GM23338 (cell line): ENCODE data around the gene PHGDH. TPM values are rescaled to one million over a fixed set of nuclear protein-coding genes. Genes with fewer than 3 reads are reported as not detected.

Source experiments
- ATAC-seq: fragments of 200-7000 bp; cut with Tn5 transposase; 3 replicates; pipeline ENCODE4 v1.9.1; 2020
- DNase-seq: peaks from one replicate; pipeline ENCODE4 v3.0.0-alpha.2; 2015; ENCODE audit warnings: low spot score
- H2AFZ ChIP-seq: fragments of 200-600 bp; sonication (generic); 2 replicates; pipeline ENCODE4 v1.8.0; 2016; ENCODE audit warnings: antibody characterized with exemption, mild to moderate bottlenecking, moderate library complexity
- H3F3A ChIP-seq: fragments of 200-600 bp; sonication (generic); replicated peaks from 2 replicates; pipeline ENCODE4 v1.8.0; 2017; ENCODE audit warnings: antibody characterized with exemption, mixed run types, low read depth
- H3K27ac ChIP-seq: fragments of 200-600 bp; sonication (generic); 2 replicates; pipeline ENCODE4 v1.6.1; 2016; ENCODE audit warnings: low read depth
- H3K27me3 ChIP-seq: fragments of 200-600 bp; sonication (generic); 2 replicates; pipeline ENCODE4 v1.8.0; 2016; ENCODE audit warnings: mild to moderate bottlenecking, mixed run types, moderate library complexity; ENCODE audit not compliant: insufficient read depth
- H3K36me3 ChIP-seq: fragments of 200-600 bp; sonication (generic); 2 replicates; pipeline ENCODE4 v1.8.0; 2016; ENCODE audit warnings: mild to moderate bottlenecking; ENCODE audit not compliant: insufficient read depth
- H3K4me1 ChIP-seq: fragments of 200-600 bp; sonication (generic); 2 replicates; pipeline ENCODE4 v1.8.0; 2016; ENCODE audit warnings: mild to moderate bottlenecking, moderate library complexity; ENCODE audit not compliant: insufficient read depth
- H3K4me2 ChIP-seq: fragments of 200-600 bp; sonication (generic); 2 replicates; pipeline ENCODE4 v1.7.1; 2017; ENCODE audit warnings: mixed run types
- H3K4me3 ChIP-seq: fragments of 200-600 bp; sonication (generic); 2 replicates; pipeline ENCODE4 v1.6.1; 2016; ENCODE audit warnings: mixed run types
- H3K79me2 ChIP-seq: fragments of 200-600 bp; sonication (generic); replicated peaks from 2 replicates; pipeline ENCODE4 v1.8.0; 2017; ENCODE audit warnings: mild to moderate bottlenecking; ENCODE audit not compliant: insufficient read depth
- H3K9me2 ChIP-seq: fragments of 200-600 bp; sonication (generic); 2 replicates; pipeline ENCODE4 v1.8.0; 2017; ENCODE audit not compliant: insufficient read depth
- H4K20me1 ChIP-seq: fragments of 200-600 bp; sonication (generic); replicated peaks from 2 replicates; pipeline ENCODE4 v1.8.0; 2017; ENCODE audit warnings: mild to moderate bottlenecking; ENCODE audit not compliant: insufficient read depth
- H3K27ac Mint-ChIP-seq: 2 replicates; pipeline ENCODE4 v1.8.0; 2020; ENCODE audit warnings: inconsistent platforms, mild to moderate bottlenecking, moderate library complexity, mixed read lengths
- H3K27me3 Mint-ChIP-seq: 3 replicates; pipeline ENCODE4 v1.8.0; 2022; ENCODE audit warnings: low read depth, mild to moderate bottlenecking, moderate library complexity, mixed read lengths, inconsistent platforms; ENCODE audit not compliant: insufficient read depth, poor library complexity
- H3K36me3 Mint-ChIP-seq: 3 replicates; pipeline ENCODE4 v1.8.0; 2021; ENCODE audit warnings: low read depth, mild to moderate bottlenecking, inconsistent platforms, moderate library complexity, mixed read lengths
- H3K4me1 Mint-ChIP-seq: 3 replicates; pipeline ENCODE4 v1.8.0; 2020; ENCODE audit warnings: mild to moderate bottlenecking, inconsistent platforms, mixed read lengths
- H3K4me3 Mint-ChIP-seq: 3 replicates; pipeline ENCODE4 v1.8.0; 2021; ENCODE audit warnings: moderate library complexity, mild to moderate bottlenecking, inconsistent platforms, mixed read lengths
- H3K9me3 Mint-ChIP-seq: 3 replicates; pipeline ENCODE4 v1.8.0; 2020; ENCODE audit warnings: moderate library complexity, mild to moderate bottlenecking, inconsistent platforms, mixed read lengths
- EZH2 ChIP-seq: fragments of 200-600 bp; sonication (generic); IDR thresholded peaks from one replicate; pipeline ENCODE4 v1.8.0; 2017; ENCODE audit warnings: antibody characterized with exemption, mild to moderate bottlenecking, low read depth; ENCODE audit not compliant: unreplicated experiment
- JUNB ChIP-seq: IDR thresholded peaks from one replicate; pipeline ENCODE4 v1.6.1; 2016; ENCODE audit warnings: antibody characterized with exemption; ENCODE audit not compliant: unreplicated experiment
- NANOG ChIP-seq: IDR thresholded peaks from 2 replicates; pipeline ENCODE4 v1.6.1; 2016; ENCODE audit warnings: antibody characterized with exemption, borderline replicate concordance
- POLR2AphosphoS5 ChIP-seq: IDR thresholded peaks from 2 replicates; pipeline ENCODE4 v1.6.1; 2016; ENCODE audit warnings: antibody characterized with exemption, low read depth
- polyA plus RNA-seq: library from polyadenylated mRNA; unstranded; fragments of >200 nt; fragmentation: Nextera tagmentation; extraction: Ambion mirVana; gene quantifications from 2 replicates; pipeline ENCODE4 v1.2.1, GENCODE V29; 2016
- total RNA-seq: library from RNA; depleted of rRNA; stranded (reverse); fragments of >200 nt; shearing (Covaris generic); gene quantifications from 2 replicates; pipeline ENCODE4 v1.2.3, GENCODE V29; 2014
- TF ChIP-seq, protein P1 (sequence below): fragments of 250-450 bp; sonication (Bioruptor Pico); IDR thresholded peaks from 2 replicates; pipeline ENCODE4 v1.5.0; 2020; ENCODE audit warnings: mild to moderate bottlenecking, moderate library complexity
- TF ChIP-seq, protein P2 (sequence below): IDR thresholded peaks from one replicate; pipeline ENCODE4 v1.6.1; 2018; ENCODE audit warnings: antibody characterized with exemption; ENCODE audit not compliant: unreplicated experiment

PHGDH gene
- total and polyA plus RNA-seq, 2 experiments from 2014 or later, result 612 to 885 TPM

DNA sequence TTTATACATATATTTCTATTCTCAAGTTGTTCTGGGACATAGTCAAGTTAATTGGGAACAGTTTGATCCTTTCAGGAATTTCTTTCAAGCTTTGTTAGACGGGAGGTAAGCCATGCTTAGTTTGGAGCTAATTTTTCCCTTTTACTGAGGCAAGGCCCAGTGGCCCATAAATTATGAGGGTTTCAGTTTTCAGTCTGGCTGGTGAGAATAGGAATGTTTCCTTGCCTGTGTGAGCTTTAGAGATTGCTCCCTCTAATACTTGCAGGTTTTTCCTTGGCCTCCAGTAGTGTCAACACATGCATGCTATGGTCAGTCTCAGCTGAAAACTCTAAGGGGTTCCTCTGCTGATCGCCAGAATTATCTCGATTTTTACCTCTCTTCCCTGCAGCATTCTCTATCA lies 14.1 kb upstream of the PHGDH start (continued):
- TF ChIP-seq JUNB (no peak), POLR2AphosphoS5 (no peak), NANOG (no peak), EZH2 (no peak)
- TF ChIP-seq, protein P1, sequence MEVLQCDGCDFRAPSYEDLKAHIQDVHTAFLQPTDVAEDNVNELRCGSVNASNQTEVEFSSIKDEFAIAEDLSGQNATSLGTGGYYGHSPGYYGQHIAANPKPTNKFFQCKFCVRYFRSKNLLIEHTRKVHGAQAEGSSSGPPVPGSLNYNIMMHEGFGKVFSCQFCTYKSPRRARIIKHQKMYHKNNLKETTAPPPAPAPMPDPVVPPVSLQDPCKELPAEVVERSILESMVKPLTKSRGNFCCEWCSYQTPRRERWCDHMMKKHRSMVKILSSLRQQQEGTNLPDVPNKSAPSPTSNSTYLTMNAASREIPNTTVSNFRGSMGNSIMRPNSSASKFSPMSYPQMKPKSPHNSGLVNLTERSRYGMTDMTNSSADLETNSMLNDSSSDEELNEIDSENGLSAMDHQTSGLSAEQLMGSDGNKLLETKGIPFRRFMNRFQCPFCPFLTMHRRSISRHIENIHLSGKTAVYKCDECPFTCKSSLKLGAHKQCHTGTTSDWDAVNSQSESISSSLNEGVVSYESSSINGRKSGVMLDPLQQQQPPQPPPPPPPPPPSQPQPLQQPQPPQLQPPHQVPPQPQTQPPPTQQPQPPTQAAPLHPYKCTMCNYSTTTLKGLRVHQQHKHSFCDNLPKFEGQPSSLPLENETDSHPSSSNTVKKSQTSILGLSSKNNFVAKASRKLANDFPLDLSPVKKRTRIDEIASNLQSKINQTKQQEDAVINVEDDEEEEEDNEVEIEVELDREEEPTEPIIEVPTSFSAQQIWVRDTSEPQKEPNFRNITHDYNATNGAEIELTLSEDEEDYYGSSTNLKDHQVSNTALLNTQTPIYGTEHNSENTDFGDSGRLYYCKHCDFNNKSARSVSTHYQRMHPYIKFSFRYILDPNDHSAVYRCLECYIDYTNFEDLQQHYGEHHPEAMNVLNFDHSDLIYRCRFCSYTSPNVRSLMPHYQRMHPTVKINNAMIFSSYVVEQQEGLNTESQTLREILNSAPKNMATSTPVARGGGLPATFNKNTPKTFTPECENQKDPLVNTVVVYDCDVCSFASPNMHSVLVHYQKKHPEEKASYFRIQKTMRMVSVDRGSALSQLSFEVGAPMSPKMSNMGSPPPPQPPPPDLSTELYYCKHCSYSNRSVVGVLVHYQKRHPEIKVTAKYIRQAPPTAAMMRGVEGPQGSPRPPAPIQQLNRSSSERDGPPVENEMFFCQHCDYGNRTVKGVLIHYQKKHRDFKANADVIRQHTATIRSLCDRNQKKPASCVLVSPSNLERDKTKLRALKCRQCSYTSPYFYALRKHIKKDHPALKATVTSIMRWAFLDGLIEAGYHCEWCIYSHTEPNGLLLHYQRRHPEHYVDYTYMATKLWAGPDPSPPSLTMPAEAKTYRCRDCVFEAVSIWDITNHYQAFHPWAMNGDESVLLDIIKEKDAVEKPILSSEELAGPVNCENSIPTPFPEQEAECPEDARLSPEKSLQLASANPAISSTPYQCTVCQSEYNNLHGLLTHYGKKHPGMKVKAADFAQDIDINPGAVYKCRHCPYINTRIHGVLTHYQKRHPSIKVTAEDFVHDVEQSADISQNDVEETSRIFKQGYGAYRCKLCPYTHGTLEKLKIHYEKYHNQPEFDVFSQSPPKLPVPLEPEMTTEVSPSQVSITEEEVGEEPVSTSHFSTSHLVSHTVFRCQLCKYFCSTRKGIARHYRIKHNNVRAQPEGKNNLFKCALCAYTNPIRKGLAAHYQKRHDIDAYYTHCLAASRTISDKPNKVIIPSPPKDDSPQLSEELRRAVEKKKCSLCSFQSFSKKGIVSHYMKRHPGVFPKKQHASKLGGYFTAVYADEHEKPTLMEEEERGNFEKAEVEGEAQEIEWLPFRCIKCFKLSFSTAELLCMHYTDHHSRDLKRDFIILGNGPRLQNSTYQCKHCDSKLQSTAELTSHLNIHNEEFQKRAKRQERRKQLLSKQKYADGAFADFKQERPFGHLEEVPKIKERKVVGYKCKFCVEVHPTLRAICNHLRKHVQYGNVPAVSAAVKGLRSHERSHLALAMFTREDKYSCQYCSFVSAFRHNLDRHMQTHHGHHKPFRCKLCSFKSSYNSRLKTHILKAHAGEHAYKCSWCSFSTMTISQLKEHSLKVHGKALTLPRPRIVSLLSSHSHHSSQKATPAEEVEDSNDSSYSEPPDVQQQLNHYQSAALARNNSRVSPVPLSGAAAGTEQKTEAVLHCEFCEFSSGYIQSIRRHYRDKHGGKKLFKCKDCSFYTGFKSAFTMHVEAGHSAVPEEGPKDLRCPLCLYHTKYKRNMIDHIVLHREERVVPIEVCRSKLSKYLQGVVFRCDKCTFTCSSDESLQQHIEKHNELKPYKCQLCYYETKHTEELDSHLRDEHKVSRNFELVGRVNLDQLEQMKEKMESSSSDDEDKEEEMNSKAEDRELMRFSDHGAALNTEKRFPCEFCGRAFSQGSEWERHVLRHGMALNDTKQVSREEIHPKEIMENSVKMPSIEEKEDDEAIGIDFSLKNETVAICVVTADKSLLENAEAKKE (CRISPR knock-in tag), result no peak

DNA sequence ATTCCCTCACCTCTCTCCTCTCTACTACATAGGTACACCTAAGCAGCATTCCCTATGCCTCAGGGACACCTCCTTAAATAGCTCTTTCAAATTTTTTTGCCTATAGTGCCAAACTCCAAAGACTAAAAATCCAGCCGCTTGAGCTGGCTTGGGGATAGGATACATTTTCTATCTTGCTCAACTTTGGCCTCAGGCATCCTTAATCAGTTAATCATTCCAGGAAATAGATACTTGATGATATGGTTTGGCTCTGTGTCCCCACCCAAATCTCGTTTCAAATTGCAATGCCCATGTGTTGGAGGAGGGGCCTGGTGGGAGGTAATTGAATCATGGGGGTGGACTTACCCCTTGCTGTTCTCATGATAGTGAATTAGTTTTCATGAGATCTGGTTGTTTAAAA lies 11.4 kb upstream of the PHGDH start:
- ATAC-seq, result no peak
- DNase-seq, result no peak
- 0 out of 3 replicates have a peak, but pooled peaks cover 3% of the 10 kb centered on the region for H3K4me1 Mint-ChIP-seq
- TF ChIP-seq, protein P1 (CRISPR knock-in tag), result no peak
- TF ChIP-seq, protein P2, sequence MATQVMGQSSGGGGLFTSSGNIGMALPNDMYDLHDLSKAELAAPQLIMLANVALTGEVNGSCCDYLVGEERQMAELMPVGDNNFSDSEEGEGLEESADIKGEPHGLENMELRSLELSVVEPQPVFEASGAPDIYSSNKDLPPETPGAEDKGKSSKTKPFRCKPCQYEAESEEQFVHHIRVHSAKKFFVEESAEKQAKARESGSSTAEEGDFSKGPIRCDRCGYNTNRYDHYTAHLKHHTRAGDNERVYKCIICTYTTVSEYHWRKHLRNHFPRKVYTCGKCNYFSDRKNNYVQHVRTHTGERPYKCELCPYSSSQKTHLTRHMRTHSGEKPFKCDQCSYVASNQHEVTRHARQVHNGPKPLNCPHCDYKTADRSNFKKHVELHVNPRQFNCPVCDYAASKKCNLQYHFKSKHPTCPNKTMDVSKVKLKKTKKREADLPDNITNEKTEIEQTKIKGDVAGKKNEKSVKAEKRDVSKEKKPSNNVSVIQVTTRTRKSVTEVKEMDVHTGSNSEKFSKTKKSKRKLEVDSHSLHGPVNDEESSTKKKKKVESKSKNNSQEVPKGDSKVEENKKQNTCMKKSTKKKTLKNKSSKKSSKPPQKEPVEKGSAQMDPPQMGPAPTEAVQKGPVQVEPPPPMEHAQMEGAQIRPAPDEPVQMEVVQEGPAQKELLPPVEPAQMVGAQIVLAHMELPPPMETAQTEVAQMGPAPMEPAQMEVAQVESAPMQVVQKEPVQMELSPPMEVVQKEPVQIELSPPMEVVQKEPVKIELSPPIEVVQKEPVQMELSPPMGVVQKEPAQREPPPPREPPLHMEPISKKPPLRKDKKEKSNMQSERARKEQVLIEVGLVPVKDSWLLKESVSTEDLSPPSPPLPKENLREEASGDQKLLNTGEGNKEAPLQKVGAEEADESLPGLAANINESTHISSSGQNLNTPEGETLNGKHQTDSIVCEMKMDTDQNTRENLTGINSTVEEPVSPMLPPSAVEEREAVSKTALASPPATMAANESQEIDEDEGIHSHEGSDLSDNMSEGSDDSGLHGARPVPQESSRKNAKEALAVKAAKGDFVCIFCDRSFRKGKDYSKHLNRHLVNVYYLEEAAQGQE, result no peak

More for the DNA sequence above, 11.4 kb upstream of the PHGDH start:
- H3K9me3 Mint-ChIP-seq, result peaks cover 31% of the 10 kb centered on the region
- H3K4me2 ChIP-seq, result no peak overlapping the region
- no peaks in the 10 kb centered on the region; the same call in 1 of the 2 replicates for H3K36me3 ChIP-seq
- H3K27me3 Mint-ChIP-seq, result no peaks in the 10 kb centered on the region
- no peaks in the 10 kb centered on the region for H3F3A ChIP-seq
- peaks cover 18% of the 10 kb centered on the region for H3K36me3 Mint-ChIP-seq
- H3K4me1 ChIP-seq, result no peaks in the 10 kb centered on the region
- H3K4me3 Mint-ChIP-seq, result no peak overlapping the region
- no peak overlapping the region for H3K27ac Mint-ChIP-seq
- H4K20me1 ChIP-seq, result no peaks in the 10 kb centered on the region
- H3K9me2 ChIP-seq, result no peaks in the 10 kb centered on the region; the same call in 1 of the 2 replicates
- no peak overlapping the region for H2AFZ ChIP-seq
- H3K27ac ChIP-seq, result no peak overlapping the region
- H3K27me3 ChIP-seq, result no peaks in the 10 kb centered on the region
- no peak overlapping the region for H3K4me3 ChIP-seq
- no peaks in the 10 kb centered on the region for H3K79me2 ChIP-seq
